ENCODE results near the gene POU3F1. TPM values are rescaled to one million over a fixed set of nuclear protein-coding genes. Genes with fewer than 3 reads are reported as not detected.
A peak's percentile ranks its signal among the peaks of the same experiment; 100 is the strongest.

POU3F1 gene
- total and polyA plus RNA-seq, 4 experiments from 2014 or later, result 0.08 to 0.15 (median 0.14) TPM; not detected in 1

- H3K27me3 Mint-ChIP-seq, result no peaks in the 10 kb centered on the region
- Histone ChIP-seq H3K4me3 (ENCODE audit: low read length in 2 of 2) (peak within 1 kb of the TSS; percentile 72 to 94), H3K4me1 (ENCODE audit: insufficient read depth, low read length) (peaks cover 29% of the 10 kb centered on the region), H3K9me3 (ENCODE audit: control insufficient read depth in 1 of 2, low read length in 2 of 2) (no peaks in the 10 kb centered on the region), H3K27ac (ENCODE audit: low read depth, low read length) (peak within 1 kb of the TSS; percentile 87), H3K27me3 (ENCODE audit: insufficient read depth, low read length) (no peaks in the 10 kb centered on the region), H3K36me3 (ENCODE audit: insufficient read depth, low read length) (peaks cover 12% of the 10 kb centered on the region)
- peak; percentile 91 to 96 (median 93) for DNase-seq
- peaks cover 11 to 30% of the 10 kb centered on the region in 2 donors for H3K36me3 Mint-ChIP-seq
- ChIA-PET POLR2A (ENCODE audit: partially characterized antibody) (interaction anchor here (0.8 to 2.8 kb wide), 10 partner anchors 9 to 1014 kb away, joined by 3 to 18 read pairs (median 4); partner anchors contain the start of genes NDUFS5 and SF3A3), CTCF (ENCODE audit: partially characterized antibody) (interaction anchor here (0.6 to 15.6 kb wide), 5 partner anchors 9 to 945 kb away, joined by 3 to 192 read pairs (median 3); partner anchors contain the start of gene SF3A3)
- H3K9me3 Mint-ChIP-seq, result peaks cover 0 to 4% (median 0%) of the 10 kb centered on the region in 8 donors
- peak within 1 kb of the TSS; percentile 91 to 100 (median 98) for H3K4me3 Mint-ChIP-seq
- peaks cover 19 to 46% (median 34%) of the 10 kb centered on the region in 4 donors for H3K4me1 Mint-ChIP-seq
- intact Hi-C loops (cut with micrococcal nuclease), result loop anchor here (1.0 kb wide), 4 partner anchors 22 to 320 kb away; partner anchors contain the start of genes CDCA8, MTF1 and SF3A3
- H3K27ac Mint-ChIP-seq, result peak within 1 kb of the TSS; percentile 92 to 100 (median 99)
Measured at GRCh38 chr1:38012363-38013226, 34.0 kb downstream of the POU3F1 start, which contains the start of gene UTP11. Gene UTP11 (plus strand): TSS chr1:38012734. CDS start chr1:38012803, 69 bp downstream.

GRCh38 chr1:38009841-38010180 lies 36.8 kb downstream of the POU3F1 start:
- Mint-ChIP-seq H3K4me3 (no peak overlapping the region), H3K4me1 (peaks cover 16 to 45% (median 29%) of the 10 kb centered on the region in 4 donors), H3K27me3 (no peaks in the 10 kb centered on the region), H3K36me3 (peaks cover 0 to 10% of the 10 kb centered on the region in 2 donors), H3K27ac (peak overlapping the region in 1 of 7 donors; percentile 61), H3K9me3 (peaks cover 0 to 4% (median 0%) of the 10 kb centered on the region in 8 donors)
- H3K27me3 ChIP-seq (ENCODE audit: insufficient read depth, low read length), result no peaks in the 10 kb centered on the region
- POLR2A ChIA-PET (ENCODE audit: partially characterized antibody), result interaction anchor here (1.0 to 1.2 kb wide), 2 partner anchors 9 to 16 kb away, joined by 3 to 6 read pairs; no protein-coding TSS in a partner anchor
- H3K4me1 ChIP-seq (ENCODE audit: insufficient read depth, low read length), result peaks cover 29% of the 10 kb centered on the region
- no peak for DNase-seq
- no peak overlapping the region for H3K4me3 ChIP-seq (ENCODE audit: low read length in 2 of 2)
- CTCF ChIA-PET (ENCODE audit: partially characterized antibody), result interaction anchor here (0.8 to 15.6 kb wide), 3 partner anchors 9 to 150 kb away, joined by 3 to 192 read pairs (median 5); partner anchors contain the start of genes MTF1 and SF3A3
- H3K27ac ChIP-seq (ENCODE audit: low read depth, low read length), result no peak overlapping the region
- H3K36me3 ChIP-seq (ENCODE audit: insufficient read depth, low read length), result no peaks in the 10 kb centered on the region
- intact Hi-C loops (cut with micrococcal nuclease), result no loop called here
- H3K9me3 ChIP-seq (ENCODE audit: control insufficient read depth in 1 of 2, low read length in 2 of 2), result no peaks in the 10 kb centered on the region

- Mint-ChIP-seq H3K4me3 (peak overlapping the region in 1 of 8 donors; percentile 6), H3K27ac (peak overlapping the region in 6 of 7 donors; percentile 42 to 86 (median 62)), H3K4me1 (peaks cover 19 to 51% (median 33%) of the 10 kb centered on the region in 4 donors), H3K27me3 (peaks cover 0 to 3% of the 10 kb centered on the region in 2 donors), H3K9me3 (peaks cover 0 to 4% (median 0%) of the 10 kb centered on the region in 8 donors), H3K36me3 (peaks cover 0 to 10% of the 10 kb centered on the region in 2 donors)
- ChIA-PET POLR2A (ENCODE audit: partially characterized antibody) (interaction anchor here (1.0 to 1.2 kb wide), 2 partner anchors 9 to 15 kb away, joined by 3 to 6 read pairs; no protein-coding TSS in a partner anchor), CTCF (ENCODE audit: partially characterized antibody) (interaction anchor here (1.0 to 15.6 kb wide), 3 partner anchors 9 to 15 kb away, joined by 4 to 192 read pairs (median 5); partner anchors contain the start of gene SF3A3)
- H3K36me3 ChIP-seq (ENCODE audit: insufficient read depth, low read length), result no peaks in the 10 kb centered on the region
- intact Hi-C loops (cut with micrococcal nuclease), result no loop called here
- no peaks in the 10 kb centered on the region for H3K27me3 ChIP-seq (ENCODE audit: insufficient read depth, low read length)
- H3K27ac ChIP-seq (ENCODE audit: low read depth, low read length), result no peak overlapping the region
- H3K4me3 ChIP-seq (ENCODE audit: low read length in 2 of 2), result no peak overlapping the region
- H3K4me1 ChIP-seq (ENCODE audit: insufficient read depth, low read length), result peaks cover 29% of the 10 kb centered on the region
- H3K9me3 ChIP-seq (ENCODE audit: control insufficient read depth in 1 of 2, low read length in 2 of 2), result no peaks in the 10 kb centered on the region
- peak in 1 of 5 donors; percentile 58 for DNase-seq
Measured at GRCh38 chr1:38009088-38009840, 37.3 kb downstream of the POU3F1 start.

- Mint-ChIP-seq H3K27me3 (peaks cover 0 to 6% of the 10 kb centered on the region in 2 donors), H3K4me3 (peak overlapping the region; percentile 51 to 77 (median 69)), H3K9me3 (peaks cover 0 to 2% (median 0%) of the 10 kb centered on the region in 8 donors), H3K4me1 (peaks cover 4 to 36% (median 17%) of the 10 kb centered on the region in 4 donors), H3K27ac (peak overlapping the region in 6 of 7 donors; percentile 17 to 72 (median 58)), H3K36me3 (no peaks in the 10 kb centered on the region)
- Histone ChIP-seq H3K4me3 (ENCODE audit: low read length in 2 of 2) (no peak overlapping the region), H3K36me3 (ENCODE audit: insufficient read depth, low read length) (no peaks in the 10 kb centered on the region), H3K4me1 (ENCODE audit: insufficient read depth, low read length) (peaks cover 7% of the 10 kb centered on the region), H3K9me3 (ENCODE audit: control insufficient read depth in 1 of 2, low read length in 2 of 2) (no peaks in the 10 kb centered on the region), H3K27ac (ENCODE audit: low read depth, low read length) (peak overlapping the region; percentile 1), H3K27me3 (ENCODE audit: insufficient read depth, low read length) (no peaks in the 10 kb centered on the region)
- DNase-seq, result no peak
- ChIA-PET CTCF (ENCODE audit: partially characterized antibody) (no interaction called here), POLR2A (ENCODE audit: partially characterized antibody) (interaction anchor here (0.6 kb wide), 1 partner anchor 18 kb away, joined by 3 read pairs; no protein-coding TSS in a partner anchor)
- intact Hi-C loops (cut with micrococcal nuclease), result no loop called here
Measured at GRCh38 chr1:38006008-38006828, 40.4 kb downstream of the POU3F1 start.

GRCh38 chr1:38005195-38006007 lies 41.2 kb downstream of the POU3F1 start, which contains the start of gene FHL3:
Gene FHL3 (minus strand): TSS chr1:38005514. CDS start chr1:37999412, 6,102 bp downstream.
- H3K9me3 Mint-ChIP-seq, result peaks cover 0 to 2% (median 0%) of the 10 kb centered on the region in 8 donors
- H3K27me3 Mint-ChIP-seq, result peaks cover 0 to 6% of the 10 kb centered on the region in 2 donors
- CTCF ChIA-PET (ENCODE audit: partially characterized antibody), result no interaction called here
- H3K4me3 Mint-ChIP-seq, result peak within 1 kb of the TSS; percentile 75 to 87 (median 76)
- peak within 1 kb of the TSS; percentile 58 to 84 (median 77) for H3K27ac Mint-ChIP-seq
- H3K4me1 ChIP-seq (ENCODE audit: insufficient read depth, low read length), result peaks cover 7% of the 10 kb centered on the region
- H3K36me3 Mint-ChIP-seq, result no peaks in the 10 kb centered on the region
- intact Hi-C loops (cut with micrococcal nuclease), result no loop called here
- DNase-seq, result peak in 2 of 5 donors; percentile 26 to 54
- no peaks in the 10 kb centered on the region for H3K27me3 ChIP-seq (ENCODE audit: insufficient read depth, low read length)
- H3K36me3 ChIP-seq (ENCODE audit: insufficient read depth, low read length), result no peaks in the 10 kb centered on the region
- POLR2A ChIA-PET (ENCODE audit: partially characterized antibody), result no interaction called here
- H3K4me3 ChIP-seq (ENCODE audit: low read length in 2 of 2), result peak within 1 kb of the TSS; percentile 14 to 43
- peak within 1 kb of the TSS; percentile 1 for H3K27ac ChIP-seq (ENCODE audit: low read depth, low read length)
- no peaks in the 10 kb centered on the region for H3K9me3 ChIP-seq (ENCODE audit: control insufficient read depth in 1 of 2, low read length in 2 of 2)
- peaks cover 4 to 34% (median 18%) of the 10 kb centered on the region in 4 donors for H3K4me1 Mint-ChIP-seq

Data from CD4-positive, alpha-beta memory T cell (primary cell).